Prostate gland (tissue), 2 donors: Measurements from ENCODE around the gene TP63. TPM values are rescaled to one million over a fixed set of nuclear protein-coding genes. Genes with fewer than 3 reads are reported as not detected.

Experiments used
- DNase-seq: peaks from one replicate; pipeline ENCODE4 v3.0.0-alpha.2; 2019; ENCODE audit warnings: low spot score
- H3K27ac ChIP-seq, 2 donors: fragments of 200-600 bp; sonication (generic); 2 replicates each; pipeline ENCODE4 v1.5.1; 2017 to 2019
- H3K27me3 ChIP-seq: fragments of 200-600 bp; sonication (generic); replicated peaks from 2 replicates; pipeline ENCODE4 v1.5.1; 2019; ENCODE audit not compliant: insufficient read depth
- H3K36me3 ChIP-seq, 2 donors: fragments of 200-600 bp; sonication (generic); 1 replicate in 1 of 2; 2 replicates in 1 of 2; pipeline versions ENCODE4 v1.5.1 to v1.8.1; 2017 to 2019
- H3K4me1 ChIP-seq: fragments of 200-600 bp; sonication (generic); replicated peaks from 2 replicates; pipeline ENCODE4 v1.5.1; 2019
- H3K4me3 ChIP-seq, 2 donors: fragments of 200-600 bp; sonication (generic); 2 replicates each; pipeline ENCODE4 v1.5.1; 2017 to 2019
- H3K9me3 ChIP-seq: fragments of 200-600 bp; sonication (generic); 2 replicates; pipeline ENCODE4 v1.5.1; 2017
- CTCF ChIP-seq, 4 experiments: fragments of 200-600 bp in 2 of 4; fragments of 450-650 bp in 2 of 4; sonication (generic) in 2 of 4; IDR thresholded peaks; 1 replicate in 3 of 4; 2 replicates in 1 of 4; pipeline ENCODE4 v1.5.1; 2016 to 2019; ENCODE audit warnings: antibody characterized with exemption in 4 of 4, mild to moderate bottlenecking in 2 of 4, moderate library complexity in 2 of 4
- POLR2A ChIP-seq: fragments of 450-650 bp; IDR thresholded peaks from one replicate; pipeline ENCODE4 v1.6.1; 2016; ENCODE audit warnings: antibody characterized with exemption, mild to moderate bottlenecking
- POLR2AphosphoS5 ChIP-seq: sonication (generic); formaldehyde crosslinking; IDR thresholded peaks from one replicate; pipeline ENCODE4 v1.6.1; 2017; ENCODE audit warnings: antibody characterized with exemption
- WGBS: methylation state at CpG from one replicate; pipeline ENCODE4 v1.1.5; 2018; 5-methylcytosine and 5-hydroxymethylcytosine counted together
- intact Hi-C: fragments of 100-400 bp; cut with DNase I; formaldehyde crosslinking; loops from one replicate; pipeline ENCODE4 v1.14.2; 2022
- total RNA-seq, 2 donors: library from RNA; depleted of rRNA; stranded (reverse); fragments of >200 nt; gene quantifications; one replicate each; pipeline ENCODE4 v1.1.0, GENCODE V29; 2016

Gene TP63
- total RNA-seq, 2 donors from 2014 or later = 39.9 to 67.5 TPM

GRCh38 chr3:189800436-189800835 is 169.2 kb downstream of the TP63 start:
- Histone ChIP-seq H3K36me3 (no peaks in the 10 kb centered on the region), H3K27me3 (no peaks in the 10 kb centered on the region), H3K27ac (no peak overlapping the region), H3K4me1 (no peaks in the 10 kb centered on the region), H3K9me3 (no peaks in the 10 kb centered on the region), H3K4me3 (no peak overlapping the region)
- no peak for DNase-seq
- intact Hi-C loops = no loop called here
- TF ChIP-seq POLR2AphosphoS5 = no peak
- TF ChIP-seq POLR2A = no peak
- TF ChIP-seq CTCF (IDR thresholded peaks at IDR 0.05) = no peak
- 68% methylated on average over 7 of the region's 7 CpGs for WGBS

DNA sequence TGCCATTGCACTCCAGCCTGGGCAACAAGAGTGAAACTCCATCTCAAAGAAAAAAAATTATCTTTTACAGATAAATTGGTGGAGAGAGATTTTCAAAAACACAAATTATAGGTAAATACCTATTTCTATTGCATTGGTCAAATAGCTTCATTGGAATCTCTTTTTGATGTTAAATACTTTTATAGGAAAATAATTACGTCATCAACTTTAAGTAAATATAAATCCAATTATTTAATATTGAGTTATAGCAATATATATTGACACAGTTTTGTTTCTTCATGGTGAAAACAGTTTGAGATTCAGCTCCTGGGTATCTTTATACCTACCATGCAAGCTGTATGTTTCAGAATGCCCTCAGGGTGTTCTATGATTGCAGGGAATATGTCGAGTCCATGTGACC is 172.1 kb downstream of the TP63 start:
- 83% methylated on average over 2 of the region's 2 CpGs for WGBS
- no peak for DNase-seq
- Histone ChIP-seq H3K36me3 (no peaks in the 10 kb centered on the region), H3K4me1 (no peaks in the 10 kb centered on the region), H3K4me3 (no peak overlapping the region), H3K27me3 (no peaks in the 10 kb centered on the region), H3K9me3 (no peaks in the 10 kb centered on the region), H3K27ac (no peak overlapping the region)
- intact Hi-C loops = no loop called here
- TF ChIP-seq POLR2A (no peak), POLR2AphosphoS5 (no peak), CTCF (IDR thresholded peaks at IDR 0.05) (no peak)

- no peak for DNase-seq
- intact Hi-C loops = no loop called here
- Histone ChIP-seq H3K4me3 (no peak overlapping the region), H3K36me3 (no peaks in the 10 kb centered on the region), H3K9me3 (no peaks in the 10 kb centered on the region), H3K4me1 (no peaks in the 10 kb centered on the region), H3K27ac (no peak overlapping the region), H3K27me3 (no peaks in the 10 kb centered on the region)
- 65% methylated on average over 4 of the region's 4 CpGs for WGBS
- TF ChIP-seq POLR2A = no peak
- no peak for TF ChIP-seq POLR2AphosphoS5
- no peak for TF ChIP-seq CTCF (IDR thresholded peaks at IDR 0.05)
These were observed 174.3 kb downstream of the TP63 start for GRCh38 chr3:189805375-189806067.

- no peaks in the 10 kb centered on the region for H3K4me1 ChIP-seq
- 38% methylated on average over 11 of the region's 11 CpGs for WGBS
- no peak for TF ChIP-seq POLR2A
- TF ChIP-seq CTCF (IDR thresholded peaks at IDR 0.05) = no peak
- no peak for TF ChIP-seq POLR2AphosphoS5
- intact Hi-C loops = no loop called here
- DNase-seq = no peak
- no peak overlapping the region for H3K27ac ChIP-seq
- H3K9me3 ChIP-seq = no peaks in the 10 kb centered on the region
- no peaks in the 10 kb centered on the region for H3K27me3 ChIP-seq
- no peak overlapping the region for H3K4me3 ChIP-seq
- no peaks in the 10 kb centered on the region for H3K36me3 ChIP-seq
These were observed 175.2 kb downstream of the TP63 start for GRCh38 chr3:189806171-189806951.
